ENCODE data around the gene EIF5. TPM values are rescaled to one million over a fixed set of nuclear protein-coding genes. Genes with fewer than 3 reads are reported as not detected.
A peak's percentile ranks its signal among the peaks of the same experiment; 100 is the strongest.

EIF5 gene
- total and polyA plus RNA-seq, 12 donors, result 35.7 to 555 (median 236) TPM

DNA sequence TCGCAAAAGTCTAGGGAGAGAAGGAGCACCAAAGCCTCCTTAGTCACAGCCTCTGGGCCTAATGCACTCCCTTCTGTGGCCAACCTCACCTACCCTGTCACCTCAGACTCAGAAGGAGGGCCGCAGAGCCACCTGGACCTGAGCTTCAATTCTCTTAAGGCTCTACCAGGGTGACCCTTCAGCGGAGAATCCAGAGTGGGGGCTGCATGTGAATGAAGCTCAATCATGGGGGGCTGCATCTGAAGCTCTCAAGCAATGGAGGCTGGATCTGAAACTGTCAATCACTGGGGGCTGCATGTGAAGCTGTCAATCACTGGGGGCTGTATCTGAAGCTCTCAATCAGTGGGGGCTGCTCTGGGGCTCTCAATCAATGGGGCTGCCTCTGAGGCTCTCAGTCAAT, 43.1 kb upstream of the EIF5 start:
- no peaks in the 10 kb centered on the region for H3K36me3 ChIP-seq (replicated peaks in 1 of 2)
- TF ChIP-seq, protein P1, sequence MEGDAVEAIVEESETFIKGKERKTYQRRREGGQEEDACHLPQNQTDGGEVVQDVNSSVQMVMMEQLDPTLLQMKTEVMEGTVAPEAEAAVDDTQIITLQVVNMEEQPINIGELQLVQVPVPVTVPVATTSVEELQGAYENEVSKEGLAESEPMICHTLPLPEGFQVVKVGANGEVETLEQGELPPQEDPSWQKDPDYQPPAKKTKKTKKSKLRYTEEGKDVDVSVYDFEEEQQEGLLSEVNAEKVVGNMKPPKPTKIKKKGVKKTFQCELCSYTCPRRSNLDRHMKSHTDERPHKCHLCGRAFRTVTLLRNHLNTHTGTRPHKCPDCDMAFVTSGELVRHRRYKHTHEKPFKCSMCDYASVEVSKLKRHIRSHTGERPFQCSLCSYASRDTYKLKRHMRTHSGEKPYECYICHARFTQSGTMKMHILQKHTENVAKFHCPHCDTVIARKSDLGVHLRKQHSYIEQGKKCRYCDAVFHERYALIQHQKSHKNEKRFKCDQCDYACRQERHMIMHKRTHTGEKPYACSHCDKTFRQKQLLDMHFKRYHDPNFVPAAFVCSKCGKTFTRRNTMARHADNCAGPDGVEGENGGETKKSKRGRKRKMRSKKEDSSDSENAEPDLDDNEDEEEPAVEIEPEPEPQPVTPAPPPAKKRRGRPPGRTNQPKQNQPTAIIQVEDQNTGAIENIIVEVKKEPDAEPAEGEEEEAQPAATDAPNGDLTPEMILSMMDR (IDR thresholded peaks at IDR 0.05), result no peak
- TF ChIP-seq POLR2A (IDR thresholded peaks at IDR 0.05), result no peak
- no peak overlapping the region for H3K27ac ChIP-seq
- DNase-seq, result no peak
- 83 to 98% (median 94%) methylated on average over 1 to 3 of the region's 3 CpGs for WGBS, 4 donors
- H3K4me3 ChIP-seq, result no peak overlapping the region
- no peaks in the 10 kb centered on the region for H3K27me3 ChIP-seq
- intact Hi-C loops (cut with DNase I), result loop anchor here (5.0 kb wide), 3 partner anchors 104 to 214 kb away; no protein-coding TSS in a partner anchor
- H3K9me3 ChIP-seq (replicated peaks in 1 of 3), result no peaks in the 10 kb centered on the region
- no peaks in the 10 kb centered on the region for H3K4me1 ChIP-seq (replicated peaks in 1 of 2)

GRCh38 chr14:103292426-103293374, 41.3 kb upstream of the EIF5 start:
- intact Hi-C loops (cut with DNase I), result loop anchor here (2.0 to 5.0 kb wide), 4 partner anchors 105 to 215 kb away; no protein-coding TSS in a partner anchor
- Histone ChIP-seq H3K36me3 (replicated peaks in 1 of 2) (no peaks in the 10 kb centered on the region), H3K27me3 (no peaks in the 10 kb centered on the region), H3K27ac (no peak overlapping the region), H3K9me3 (replicated peaks in 1 of 3) (no peaks in the 10 kb centered on the region), H3K4me1 (replicated peaks in 1 of 2) (no peaks in the 10 kb centered on the region), H3K4me3 (no peak overlapping the region)
- TF ChIP-seq POLR2A (IDR thresholded peaks at IDR 0.05), result no peak
- TF ChIP-seq, protein P1 (IDR thresholded peaks at IDR 0.05), result peak; percentile 79 to 93 (median 90)
- peak; percentile 63 to 91 (median 77) for DNase-seq
- 22 to 41% (median 27%) methylated on average over 5 to 10 of the region's 10 CpGs for WGBS, 4 donors

DNA sequence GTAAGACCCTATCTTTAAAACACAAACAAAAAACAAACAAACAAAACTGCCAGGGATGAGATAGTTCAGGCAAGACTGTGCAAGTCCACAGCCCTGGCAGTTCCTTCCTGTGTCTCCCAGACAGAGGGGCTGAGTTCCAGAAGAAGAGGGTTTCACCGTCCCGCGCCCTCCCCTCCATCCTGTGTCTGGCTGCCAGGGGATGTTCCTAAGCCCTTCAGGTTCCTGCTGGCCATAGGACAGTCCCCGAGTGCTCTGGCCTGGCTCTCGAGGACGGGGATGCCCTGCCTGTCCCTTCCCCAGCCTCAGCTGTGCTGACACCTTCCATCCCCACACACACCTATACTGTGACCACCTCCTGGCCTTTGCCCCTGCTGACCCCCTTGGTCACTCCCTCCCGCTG, 40.6 kb upstream of the EIF5 start:
- Histone ChIP-seq H3K4me1 (replicated peaks in 1 of 2) (no peaks in the 10 kb centered on the region), H3K36me3 (replicated peaks in 1 of 2) (no peaks in the 10 kb centered on the region), H3K4me3 (no peak overlapping the region), H3K9me3 (replicated peaks in 1 of 3) (no peaks in the 10 kb centered on the region), H3K27ac (no peak overlapping the region), H3K27me3 (no peaks in the 10 kb centered on the region)
- DNase-seq, result no peak
- WGBS, 4 donors, result 61 to 70% (median 66%) methylated on average over 6 to 7 of the region's 7 CpGs
- TF ChIP-seq, protein P1 (IDR thresholded peaks at IDR 0.05), result no peak
- intact Hi-C loops (cut with DNase I), result loop anchor here (2.0 to 5.0 kb wide), 4 partner anchors 106 to 216 kb away; no protein-coding TSS in a partner anchor

DNA sequence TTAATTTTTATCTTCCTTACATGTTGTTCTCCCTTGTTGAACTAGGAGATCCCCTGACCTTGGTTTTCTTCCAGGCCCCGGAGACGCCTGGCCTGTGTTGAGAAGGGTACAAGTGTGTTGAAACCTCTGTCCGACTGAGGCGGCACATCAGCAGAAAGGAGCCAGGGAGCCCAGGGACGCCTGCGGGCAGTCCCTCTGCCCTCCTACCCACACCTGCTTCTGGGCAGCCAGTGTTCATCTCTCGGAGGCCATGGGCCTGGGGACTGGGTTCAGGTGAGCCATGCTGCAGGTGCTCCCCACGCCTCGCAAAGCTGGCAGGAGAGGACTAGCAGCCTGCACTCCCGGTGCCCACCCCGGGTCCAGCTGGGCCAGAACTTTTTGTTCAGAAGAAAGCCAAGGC, 39.9 kb upstream of the EIF5 start:
- TF ChIP-seq, protein P1 (IDR thresholded peaks at IDR 0.05), result no peak
- no peak for TF ChIP-seq POLR2A (IDR thresholded peaks at IDR 0.05)
- no peaks in the 10 kb centered on the region for H3K4me1 ChIP-seq (replicated peaks in 1 of 2)
- H3K36me3 ChIP-seq (replicated peaks in 1 of 2), result no peaks in the 10 kb centered on the region
- WGBS, 4 donors, result 52 to 85% (median 75%) methylated on average over 4 to 11 of the region's 11 CpGs
- no peaks in the 10 kb centered on the region for H3K27me3 ChIP-seq
- no peaks in the 10 kb centered on the region for H3K9me3 ChIP-seq (replicated peaks in 1 of 3)
- no peak overlapping the region for H3K4me3 ChIP-seq
- DNase-seq, result peak in 1 of 7 donors; percentile 41
- no peak overlapping the region for H3K27ac ChIP-seq
- intact Hi-C loops (cut with DNase I), result loop anchor here (5.0 kb wide), 3 partner anchors 107 to 217 kb away; no protein-coding TSS in a partner anchor
